GM19372 (cell line): Measurements from ENCODE around the gene JPT2.
"Not testable (repeated sequence)": the region's sequence is repeated elsewhere in the genome, so short reads cannot be mapped to it uniquely, and the experiment has no call there.

Experiments
- ATAC-seq: cut with Tn5 transposase; IDR thresholded peaks from one replicate; pipeline ENCODE4 v1.9.1; 2021; ENCODE audit warnings: mild to moderate bottlenecking, low read depth, moderate library complexity; ENCODE audit not compliant: unreplicated experiment

JPT2 gene

DNA sequence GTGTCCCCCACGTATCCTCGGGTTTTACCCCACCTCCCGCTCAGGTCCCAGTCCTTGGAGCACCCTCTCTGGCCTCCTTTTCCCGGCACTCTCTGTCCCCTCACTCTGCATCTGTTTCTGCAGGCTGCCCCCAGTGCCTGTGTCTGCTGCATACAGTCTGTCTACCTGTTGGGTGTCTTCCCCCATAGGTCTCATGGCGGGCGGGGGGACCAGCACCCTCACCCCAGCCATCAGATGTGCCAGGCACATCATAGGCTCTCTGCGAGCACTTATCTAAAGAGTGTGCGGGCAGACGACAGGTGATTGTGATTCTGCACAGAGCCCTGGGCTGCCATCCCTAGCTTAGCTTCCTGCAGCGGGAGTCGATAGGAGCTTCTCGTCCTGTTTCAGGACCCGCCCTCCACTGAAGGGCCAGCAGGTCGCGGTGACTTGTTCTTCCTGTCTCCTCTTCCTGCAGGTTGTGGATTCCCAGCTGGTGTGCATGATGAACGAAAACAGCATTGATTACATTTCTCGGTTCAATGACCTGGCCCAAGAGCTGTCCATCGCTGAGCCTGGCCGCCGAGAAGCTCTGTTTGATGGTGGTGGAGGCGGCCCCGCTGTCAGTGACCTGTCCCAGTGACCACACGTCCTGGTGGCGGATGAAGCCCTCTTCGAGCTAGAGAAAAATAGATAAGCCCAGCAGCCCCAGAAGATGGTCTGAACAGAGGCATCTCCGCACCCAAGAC is 4.5 kb upstream of the JPT2 start:
- ATAC-seq: no peak

DNA sequence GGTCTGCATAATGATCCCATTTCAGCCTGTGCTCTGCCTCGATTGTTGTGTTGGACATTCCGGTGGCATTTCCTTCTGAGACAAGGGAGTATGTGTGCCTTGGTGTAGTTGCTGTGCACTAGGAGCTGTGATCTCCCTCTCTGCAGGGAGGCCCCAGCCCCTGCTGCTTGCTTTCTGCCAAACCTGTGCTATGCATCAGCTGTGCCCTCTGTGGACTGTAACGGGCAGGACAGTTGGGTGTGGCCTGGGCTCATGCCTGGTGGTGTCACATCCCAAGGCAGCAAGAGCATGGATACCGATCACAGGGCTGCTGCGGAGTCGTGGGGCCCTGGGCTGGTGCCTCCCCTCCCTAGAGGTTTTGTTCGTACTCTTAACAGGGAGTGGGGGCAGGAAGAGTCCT is 3.8 kb upstream of the JPT2 start:
- ATAC-seq: no peak

- no peak for ATAC-seq
Observed at GRCh38 chr16:1674751-1675664, 3.1 kb upstream of the JPT2 start.

DNA sequence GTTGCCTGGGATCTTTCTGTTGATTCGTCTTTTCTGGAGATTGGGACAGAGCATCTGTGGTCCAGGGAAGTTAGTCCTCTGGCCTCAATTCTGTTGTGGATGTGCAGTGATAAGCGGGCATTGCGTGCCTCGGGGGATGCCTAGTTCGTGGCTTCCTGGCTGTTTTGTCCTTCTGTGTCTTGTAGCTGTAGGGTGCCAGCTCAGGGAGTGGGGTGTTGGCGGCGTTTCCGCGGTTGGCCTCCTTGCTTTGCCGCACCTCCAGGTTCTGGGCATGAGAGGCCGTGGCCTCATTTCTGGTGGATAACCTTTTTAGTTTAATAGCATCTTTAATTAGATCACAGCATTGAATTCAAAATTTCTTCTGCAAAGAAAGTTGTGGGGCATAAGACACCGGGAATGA is 1.4 kb upstream of the JPT2 start:
- ATAC-seq: no peak

DNA sequence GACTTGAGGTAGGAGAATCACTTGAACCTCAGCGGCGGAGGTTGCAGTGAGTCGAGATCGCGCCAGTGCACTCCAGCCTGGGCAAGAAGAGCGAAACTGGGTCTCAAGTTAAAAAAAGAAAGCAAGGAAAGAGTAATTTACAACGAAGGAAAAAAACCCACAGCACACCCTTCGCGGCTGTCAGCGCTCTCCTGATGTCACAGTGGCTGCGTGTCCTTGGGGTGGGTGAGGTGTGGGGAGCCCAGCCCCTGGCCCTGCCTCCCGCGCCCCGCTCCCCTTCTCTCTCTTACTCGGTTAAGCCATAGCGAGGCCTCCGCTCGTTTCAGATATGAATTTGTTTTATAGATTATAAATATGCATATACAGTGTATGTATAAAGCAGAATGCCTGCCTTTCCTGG is 740 bp upstream of the JPT2 start:
- ATAC-seq: no peak

GRCh38 chr16:1678500-1679098 is 520 bp downstream of the JPT2 start:
- peak; percentile 17 for ATAC-seq

DNA sequence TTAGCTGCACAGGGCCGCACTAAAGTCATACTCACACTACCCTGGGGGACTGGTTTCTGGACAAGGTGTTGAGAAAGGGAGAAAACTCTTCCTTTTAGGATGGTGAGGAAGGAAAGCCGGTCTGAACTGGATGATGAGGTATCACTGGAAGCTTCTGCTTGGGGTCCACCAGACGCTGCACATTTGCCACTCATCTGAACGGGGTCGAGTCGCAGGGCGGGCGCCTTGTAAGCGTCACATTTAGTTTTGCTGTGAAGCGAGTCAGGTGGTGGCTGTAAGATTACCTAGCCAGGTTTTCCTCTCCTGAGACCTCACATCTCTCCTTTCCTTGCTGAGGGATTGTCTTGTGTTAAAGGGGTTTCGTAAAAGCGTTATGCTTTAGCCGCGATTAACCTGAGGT is 2.3 kb downstream of the JPT2 start:
- ATAC-seq: no peak

GRCh38 chr16:1681032-1681431 is 3.0 kb downstream of the JPT2 start:
- ATAC-seq: no peak

- no peak for ATAC-seq
Observed at GRCh38 chr16:1687427-1688316, 9.6 kb downstream of the JPT2 start.

GRCh38 chr16:1688807-1689560 is 10.9 kb downstream of the JPT2 start:
- ATAC-seq: no peak

DNA sequence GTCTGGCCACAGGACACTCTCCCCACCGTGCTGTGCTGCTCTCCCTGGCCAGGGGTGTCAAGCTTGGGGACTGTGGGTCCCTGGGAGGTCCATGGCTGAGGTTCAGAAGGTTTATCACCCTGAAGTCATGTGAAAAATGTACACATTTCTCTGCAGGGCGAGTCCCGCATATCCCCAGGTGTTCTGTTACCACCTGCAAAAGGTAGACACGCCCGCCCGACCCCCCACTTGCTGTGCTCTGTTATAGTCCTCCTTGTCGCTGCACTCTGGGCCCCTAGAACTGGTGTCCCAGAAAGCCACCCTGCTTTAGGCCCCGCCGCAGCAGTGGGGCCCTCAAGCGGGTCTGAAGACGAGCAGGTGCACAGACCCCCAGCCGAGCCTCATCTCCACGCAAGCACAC is 11.8 kb downstream of the JPT2 start:
- no peak for ATAC-seq

DNA sequence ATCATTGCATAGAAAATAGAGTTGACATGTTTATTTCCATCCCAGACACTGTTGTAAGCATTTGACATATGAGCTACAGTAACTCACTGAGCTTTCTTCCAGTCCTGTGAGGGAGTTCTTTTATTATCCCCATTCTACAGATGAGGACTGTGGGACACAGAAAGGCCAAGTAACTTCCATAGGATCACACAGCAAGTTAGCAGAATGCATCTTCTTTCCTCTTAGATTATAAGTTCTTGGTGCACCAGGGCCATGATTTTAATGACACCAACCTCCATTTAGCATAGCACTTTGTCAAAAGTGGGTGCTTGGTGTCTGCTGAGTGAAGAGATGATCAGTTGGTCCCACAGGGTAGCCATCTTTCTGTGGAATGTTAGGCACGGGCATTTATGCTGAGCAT is 12.7 kb downstream of the JPT2 start:
- no peak for ATAC-seq

DNA sequence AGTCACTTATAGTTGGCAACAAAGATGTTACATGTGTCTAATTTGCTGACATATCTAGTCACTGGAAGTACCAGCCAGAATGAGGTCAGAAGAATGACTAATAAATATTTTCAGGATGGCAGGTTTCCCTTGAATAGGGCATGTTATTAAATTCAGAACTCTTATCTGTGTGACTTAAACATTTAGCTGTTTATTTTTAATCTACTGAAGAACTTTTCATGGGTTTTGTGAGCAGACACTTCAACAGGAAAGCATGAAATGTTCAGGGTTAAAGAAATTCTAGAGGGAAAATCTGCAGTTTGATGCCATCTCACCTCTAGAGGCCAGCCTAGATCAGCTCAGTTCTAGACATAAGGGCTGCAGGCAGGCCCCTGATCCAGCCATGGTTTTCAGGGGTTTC is 13.2 kb downstream of the JPT2 start:
- no peak for ATAC-seq

DNA sequence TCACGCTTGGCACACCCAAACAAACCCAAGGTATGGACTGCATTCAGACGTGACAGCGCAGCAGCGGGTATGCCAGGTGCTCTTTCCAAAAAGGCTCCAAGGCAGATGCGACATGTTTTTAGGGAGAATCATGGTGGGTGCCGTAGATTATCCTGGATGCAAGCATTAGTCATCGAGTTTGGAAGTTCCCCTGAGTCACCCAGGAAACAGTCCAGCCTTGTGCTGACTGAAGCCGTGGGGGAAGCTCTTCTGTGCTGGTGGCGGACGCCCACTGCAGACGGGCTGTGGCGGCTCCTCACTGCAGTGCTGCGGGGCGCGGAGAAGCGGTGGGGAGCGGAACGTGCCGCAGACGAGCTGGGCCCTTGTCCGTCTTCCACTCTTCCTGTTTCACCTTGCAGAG is 13.9 kb downstream of the JPT2 start:
- no peak for ATAC-seq

DNA sequence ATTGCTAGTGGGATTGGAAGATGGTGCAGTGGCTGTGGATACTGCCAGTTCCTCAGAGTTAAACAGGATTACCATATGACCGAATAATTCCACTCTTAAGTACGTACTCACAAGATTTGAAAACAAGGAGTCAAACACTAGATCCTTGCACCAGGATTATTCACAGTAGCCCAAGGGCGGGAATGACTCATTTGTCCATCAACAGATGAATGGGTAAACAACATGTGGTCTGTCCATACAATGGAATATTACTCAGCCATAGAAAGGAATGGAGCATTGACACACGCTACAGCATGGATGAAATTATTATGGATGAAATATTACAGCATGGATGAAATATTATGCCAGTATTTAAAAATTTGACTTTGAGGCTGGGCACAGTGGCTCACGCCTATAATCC is 18.8 kb downstream of the JPT2 start:
- no peak for ATAC-seq

DNA sequence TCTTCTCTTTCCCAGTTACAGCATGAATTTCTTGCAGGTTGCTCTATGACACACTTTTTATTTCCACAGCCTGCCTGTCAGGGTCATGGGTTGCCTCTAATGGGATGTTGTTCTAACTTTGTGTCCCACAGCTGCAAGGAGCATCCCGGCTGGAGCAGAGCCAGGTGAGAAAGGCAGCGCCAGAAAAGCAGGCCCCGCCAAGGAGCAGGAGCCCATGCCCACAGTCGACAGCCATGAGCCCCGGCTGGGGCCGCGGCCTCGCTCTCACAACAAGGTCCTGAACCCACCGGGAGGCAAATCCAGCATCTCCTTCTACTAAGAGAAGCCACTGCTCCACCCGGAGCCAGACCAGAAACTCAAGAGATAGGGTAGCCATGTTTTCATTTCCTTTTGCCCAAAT is 20.6 kb downstream of the JPT2 start:
- ATAC-seq: no peak

DNA sequence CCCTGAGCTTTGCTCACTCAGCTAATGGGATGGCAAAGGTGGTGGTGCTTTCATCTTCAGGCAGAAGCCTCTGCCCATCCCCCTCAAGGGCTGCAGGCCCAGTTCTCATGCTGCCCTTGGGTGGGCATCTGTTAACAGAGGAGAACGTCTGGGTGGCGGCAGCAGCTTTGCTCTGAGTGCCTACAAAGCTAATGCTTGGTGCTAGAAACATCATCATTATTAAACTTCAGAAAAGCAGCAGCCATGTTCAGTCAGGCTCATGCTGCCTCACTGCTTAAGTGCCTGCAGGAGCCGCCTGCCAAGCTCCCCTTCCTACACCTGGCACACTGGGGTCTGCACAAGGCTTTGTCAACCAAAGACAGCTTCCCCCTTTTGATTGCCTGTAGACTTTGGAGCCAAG is 22.2 kb downstream of the JPT2 start:
- no peak for ATAC-seq

DNA sequence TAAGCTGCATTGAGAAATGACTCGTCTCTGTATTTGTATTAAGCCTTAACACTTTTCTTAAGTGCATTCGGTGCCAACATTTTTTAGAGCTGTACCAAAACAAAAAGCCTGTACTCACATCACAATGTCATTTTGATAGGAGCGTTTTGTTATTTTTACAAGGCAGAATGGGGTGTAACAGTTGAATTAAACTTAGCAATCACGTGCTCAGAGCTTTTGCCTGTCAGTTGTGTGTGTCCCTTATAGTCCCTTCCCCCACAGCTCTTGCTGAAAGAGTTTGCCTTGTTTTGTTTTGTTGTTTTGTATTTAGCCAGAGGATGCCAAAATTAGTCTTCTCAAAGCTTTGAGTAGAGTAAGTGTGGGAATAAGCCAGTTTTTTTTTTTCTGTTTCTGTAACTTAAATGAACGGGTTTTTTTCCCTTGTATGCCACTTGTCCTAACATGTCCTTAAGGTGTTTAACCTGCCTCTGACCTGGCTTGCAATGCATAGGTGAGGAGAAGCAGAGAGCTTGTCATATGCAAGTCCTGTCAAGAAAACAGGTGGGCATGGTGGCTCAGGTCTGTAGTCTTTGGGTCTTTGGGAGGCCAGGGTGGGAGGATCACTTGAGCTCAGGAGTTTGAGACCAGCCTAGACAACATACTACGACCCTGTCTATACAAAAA is 23.3 kb downstream of the JPT2 start:
- no peak for ATAC-seq

DNA sequence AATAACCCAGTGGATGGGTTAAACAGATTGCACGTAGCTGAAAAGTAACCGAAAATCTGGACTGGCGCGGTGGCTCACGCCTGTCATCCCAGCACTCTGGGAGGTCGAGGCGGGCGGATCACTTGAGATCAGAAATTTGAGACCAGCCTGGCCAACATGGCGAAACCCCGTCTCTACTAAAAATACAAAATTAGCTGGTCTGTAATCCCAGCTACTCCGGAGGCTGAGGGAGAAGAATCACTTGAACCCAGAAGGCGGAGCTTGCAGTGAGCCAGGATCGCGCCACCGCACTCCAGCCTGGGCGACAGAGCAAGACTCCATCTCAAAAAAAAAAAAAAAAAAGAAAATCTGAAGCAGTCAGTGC is 27.2 kb downstream of the JPT2 start:
- ATAC-seq: not testable (repeated sequence)
